Right cardiac atrium (tissue), 5 donors: ENCODE results near the gene AGAP1. TPM values are rescaled to one million over a fixed set of nuclear protein-coding genes. Genes with fewer than 3 reads are reported as not detected.

Source experiments
- ATAC-seq, 2 donors: fragments of 200-7000 bp; cut with Tn5 transposase; one replicate each; pipeline versions ENCODE4 v1.8.0 to v1.9.1; 2020; ENCODE audit warnings: moderate library complexity in 2 of 2, mild to moderate bottlenecking in 1 of 2
- DNase-seq, 3 donors: peaks; one replicate each; pipeline ENCODE4 v3.0.0-alpha.2; 2020
- H3K27ac ChIP-seq: one replicate; pipeline ENCODE4 v1.5.1; 2013; ENCODE audit warnings: mild to moderate bottlenecking, low read length, control low read depth, moderate library complexity
- H3K27me3 ChIP-seq: one replicate; pipeline ENCODE4 v1.6.1; 2013; ENCODE audit not compliant: control insufficient read depth, insufficient read depth
- H3K4me1 ChIP-seq: one replicate; pipeline ENCODE4 v1.6.1; 2013; ENCODE audit warnings: low read length; ENCODE audit not compliant: control insufficient read depth, insufficient read depth
- H3K4me3 ChIP-seq: one replicate; pipeline ENCODE4 v1.5.1; 2013; ENCODE audit warnings: low read length, control low read depth
- H3K9me3 ChIP-seq: one replicate; pipeline ENCODE4 v1.6.1; 2013; ENCODE audit warnings: low read length; ENCODE audit not compliant: control insufficient read depth
- WGBS: extraction: QIAGEN DNeasy Blood & Tissue Kit; methylation state at CpG from one replicate; pipeline ENCODE4 v1.1.7; 2013; 5-methylcytosine and 5-hydroxymethylcytosine counted together
- intact Hi-C, 4 donors: fragments of 100-400 bp; cut with DNase I; formaldehyde crosslinking; loops; one replicate each; pipeline versions ENCODE4 v1.11.0 to v1.14.0; 2022 to 2023
- polyA plus RNA-seq: library from polyadenylated mRNA; stranded (reverse); fragments of 200-250 nt; gene quantifications from one replicate; pipeline ENCODE4 v1.2.3, GENCODE V29; 2013
- total RNA-seq, 4 donors: library from RNA; stranded (reverse); fragmentation: NEBNext Ultra II Directional; extraction: Animal tissue kit (Norgen Biotek cat#: 25700); gene quantifications; one replicate each; pipeline ENCODE4 v1.2.1, GENCODE V29; 2021
- donor health status: healthy with polysubstance abuse.
- donor health status: DM: no; HTN: yes; CAD: no.
- donor health status: DM: no; HTN: no; CAD: no.
- donor health status: DM: no; HTN: yes; CAD: no; lungs with severe emphysema.
- donor health status: DM: yes; HTN: yes; CAD: no.

AGAP1 gene
- total and polyA plus RNA-seq, 5 donors: 10.5 to 25.3 (median 22.6) TPM

- H3K4me1 ChIP-seq: no peaks in the 10 kb centered on the region
- WGBS: 88% methylated on average over 12 of the region's 12 CpGs
- H3K27me3 ChIP-seq: no peaks in the 10 kb centered on the region
- no peak for ATAC-seq
- H3K27ac ChIP-seq: no peak overlapping the region
- no peak for DNase-seq
- no peaks in the 10 kb centered on the region for H3K9me3 ChIP-seq
- H3K4me3 ChIP-seq: no peak overlapping the region
- intact Hi-C loops: no loop called here
These were observed 349.9 kb downstream of the AGAP1 start for GRCh38 chr2:235843591-235844395.

GRCh38 chr2:235844561-235844960, 350.7 kb downstream of the AGAP1 start:
- Histone ChIP-seq H3K4me3 (no peak overlapping the region), H3K9me3 (no peaks in the 10 kb centered on the region), H3K27ac (no peak overlapping the region), H3K27me3 (no peaks in the 10 kb centered on the region), H3K4me1 (no peaks in the 10 kb centered on the region)
- no peak for DNase-seq
- WGBS: 95% methylated on average over 8 of the region's 8 CpGs
- intact Hi-C loops: no loop called here
- ATAC-seq: no peak

GRCh38 chr2:235845245-235845644, 351.4 kb downstream of the AGAP1 start:
- no peak for ATAC-seq
- Histone ChIP-seq H3K27me3 (no peaks in the 10 kb centered on the region), H3K9me3 (no peaks in the 10 kb centered on the region), H3K4me3 (no peak overlapping the region), H3K27ac (no peak overlapping the region), H3K4me1 (no peaks in the 10 kb centered on the region)
- intact Hi-C loops: no loop called here
- WGBS: 76% methylated on average over 6 of the region's 6 CpGs
- DNase-seq: no peak

- Histone ChIP-seq H3K4me3 (no peak overlapping the region), H3K9me3 (no peaks in the 10 kb centered on the region), H3K27ac (no peak overlapping the region), H3K27me3 (no peaks in the 10 kb centered on the region), H3K4me1 (no peaks in the 10 kb centered on the region)
- DNase-seq (no peak), ATAC-seq (no peak)
- 72% methylated on average over 11 of the region's 11 CpGs for WGBS
- intact Hi-C loops: no loop called here
These were observed 353.7 kb downstream of the AGAP1 start for GRCh38 chr2:235847576-235847975.

- Histone ChIP-seq H3K9me3 (no peaks in the 10 kb centered on the region), H3K4me3 (no peak overlapping the region), H3K4me1 (no peaks in the 10 kb centered on the region), H3K27ac (no peak overlapping the region), H3K27me3 (no peaks in the 10 kb centered on the region)
- DNase-seq (no peak), ATAC-seq (no peak)
- WGBS: 94% methylated on average over 4 of the region's 4 CpGs
- intact Hi-C loops: no loop called here
These were observed 354.2 kb downstream of the AGAP1 start for GRCh38 chr2:235848055-235848454.

- DNase-seq (no peak), ATAC-seq (no peak)
- Histone ChIP-seq H3K27ac (no peak overlapping the region), H3K4me3 (no peak overlapping the region), H3K27me3 (no peaks in the 10 kb centered on the region), H3K9me3 (no peaks in the 10 kb centered on the region), H3K4me1 (no peaks in the 10 kb centered on the region)
- WGBS: 94% methylated on average over 7 of the region's 7 CpGs
- intact Hi-C loops: no loop called here
These were observed 355.1 kb downstream of the AGAP1 start for GRCh38 chr2:235848946-235849345.

- WGBS: 94% methylated on average over 10 of the region's 10 CpGs
- ATAC-seq: no peak
These were observed 355.6 kb downstream of the AGAP1 start for GRCh38 chr2:235849489-235849888.

GRCh38 chr2:235850289-235850688, 356.4 kb downstream of the AGAP1 start:
- DNase-seq (no peak), ATAC-seq (no peak)
- intact Hi-C loops: no loop called here
- WGBS: 83% methylated on average over 5 of the region's 5 CpGs
- Histone ChIP-seq H3K4me3 (no peak overlapping the region), H3K9me3 (no peaks in the 10 kb centered on the region), H3K27me3 (no peaks in the 10 kb centered on the region), H3K27ac (no peak overlapping the region), H3K4me1 (no peaks in the 10 kb centered on the region)

More at GRCh38 chr2:235849489-235849888, 355.6 kb downstream of the AGAP1 start:
- no peak overlapping the region for H3K4me3 ChIP-seq
- no peaks in the 10 kb centered on the region for H3K4me1 ChIP-seq
- H3K27ac ChIP-seq: no peak overlapping the region
- H3K27me3 ChIP-seq: no peaks in the 10 kb centered on the region
- H3K9me3 ChIP-seq: no peaks in the 10 kb centered on the region
- DNase-seq: no peak
- intact Hi-C loops: no loop called here

- ATAC-seq (peak in 1 of 2 donors; percentile 12), DNase-seq (no peak)
- no peaks in the 10 kb centered on the region for H3K4me1 ChIP-seq
- no peaks in the 10 kb centered on the region for H3K9me3 ChIP-seq
- H3K4me3 ChIP-seq: no peak overlapping the region
- WGBS: 97% methylated on average over 13 of the region's 13 CpGs
- no peaks in the 10 kb centered on the region for H3K27me3 ChIP-seq
- intact Hi-C loops: no loop called here
- H3K27ac ChIP-seq: no peak overlapping the region
These were observed 357.1 kb downstream of the AGAP1 start for GRCh38 chr2:235850771-235851551.

GRCh38 chr2:235851828-235852525, 358.1 kb downstream of the AGAP1 start:
- Histone ChIP-seq H3K9me3 (no peaks in the 10 kb centered on the region), H3K27me3 (no peaks in the 10 kb centered on the region), H3K4me1 (no peaks in the 10 kb centered on the region), H3K27ac (no peak overlapping the region), H3K4me3 (no peak overlapping the region)
- intact Hi-C loops: no loop called here
- no peak for DNase-seq
- ATAC-seq: no peak
- 95% methylated on average over 26 of the region's 26 CpGs for whole genome bisulfite sequencing

GRCh38 chr2:235852526-235852920, 358.7 kb downstream of the AGAP1 start:
- intact Hi-C loops: no loop called here
- H3K27ac ChIP-seq: no peak overlapping the region
- no peaks in the 10 kb centered on the region for H3K27me3 ChIP-seq
- ATAC-seq: no peak
- no peaks in the 10 kb centered on the region for H3K4me1 ChIP-seq
- no peaks in the 10 kb centered on the region for H3K9me3 ChIP-seq
- 63% methylated on average over 11 of the region's 11 CpGs for WGBS
- no peak overlapping the region for H3K4me3 ChIP-seq
- DNase-seq: no peak
